ENCODE data around the gene CNNM3.
"Not testable (repeated sequence)": the region's sequence is repeated elsewhere in the genome, so short reads cannot be mapped to it uniquely, and the experiment has no call there.

The CNNM3 gene

DNA sequence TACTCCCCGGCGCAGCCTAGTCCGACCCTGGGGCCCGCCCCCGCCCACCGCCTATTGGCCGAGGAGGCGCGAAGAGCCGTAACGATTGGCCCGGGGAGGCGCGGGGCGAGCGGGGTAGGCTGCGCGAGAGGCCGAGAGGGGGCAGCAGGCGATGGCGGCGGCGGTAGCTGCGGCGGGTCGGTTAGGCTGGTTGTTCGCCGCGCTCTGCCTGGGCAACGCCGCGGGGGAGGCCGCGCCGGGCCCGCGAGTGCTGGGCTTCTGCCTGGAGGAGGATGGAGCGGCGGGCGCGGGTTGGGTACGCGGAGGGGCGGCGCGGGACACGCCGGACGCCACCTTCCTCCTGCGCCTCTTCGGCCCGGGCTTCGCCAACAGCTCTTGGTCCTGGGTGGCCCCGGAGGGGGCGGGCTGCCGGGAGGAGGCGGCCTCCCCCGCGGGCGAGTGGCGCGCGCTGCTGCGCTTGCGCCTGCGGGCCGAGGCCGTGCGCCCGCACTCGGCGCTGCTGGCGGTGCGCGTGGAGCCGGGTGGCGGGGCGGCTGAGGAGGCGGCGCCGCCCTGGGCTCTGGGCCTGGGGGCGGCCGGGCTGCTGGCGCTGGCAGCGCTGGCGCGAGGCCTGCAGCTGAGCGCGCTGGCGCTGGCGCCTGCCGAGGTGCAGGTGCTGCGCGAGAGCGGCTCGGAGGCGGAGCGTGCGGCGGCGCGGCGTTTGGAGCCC is at the start of gene CNNM3:
Gene CNNM3 (plus strand): TSS at position 142 of the 709 bp plus-strand sequence. CDS start 10 bp downstream, at position 152.
- peak; percentile 93 for DNase-seq (ENCODE audit: low spot score)

DNA sequence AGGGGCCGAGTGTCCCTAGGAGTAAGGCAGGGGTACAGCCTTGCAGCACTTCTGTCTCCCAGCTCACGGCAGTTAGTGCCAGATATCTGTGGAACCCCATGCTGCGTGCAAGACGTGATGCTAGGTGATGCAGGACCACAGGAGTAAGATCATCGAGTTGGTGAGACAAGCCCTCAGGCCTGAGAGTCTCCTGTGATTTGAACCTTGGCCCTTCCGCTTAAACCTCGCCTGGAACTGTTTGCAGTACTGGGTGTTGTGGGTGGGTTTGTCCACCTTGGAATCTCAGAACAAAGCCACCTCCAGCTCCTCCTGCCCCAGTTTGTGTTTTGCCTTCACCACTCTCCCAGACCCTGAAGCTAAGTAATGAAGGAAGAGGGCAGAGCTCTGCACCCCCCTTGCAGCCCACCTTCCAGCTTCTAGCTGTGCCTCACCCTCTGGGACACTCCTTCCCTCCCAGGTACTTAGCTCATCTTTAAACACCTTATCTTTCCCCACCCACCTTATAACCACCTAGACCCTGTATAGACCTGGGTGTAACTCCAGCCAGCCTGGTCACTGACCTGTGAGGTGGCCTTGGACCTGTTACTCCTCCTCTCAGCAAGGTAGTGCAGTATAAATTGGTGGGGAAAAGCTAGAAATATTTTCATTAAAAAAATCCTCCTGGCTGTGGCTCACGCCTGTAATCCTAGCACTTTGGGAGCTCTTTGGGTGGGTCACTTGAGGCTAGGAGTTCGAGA is 48.8 kb upstream of the CNNM3 start:
- no peak for DNase-seq (ENCODE audit: low spot score)

DNA sequence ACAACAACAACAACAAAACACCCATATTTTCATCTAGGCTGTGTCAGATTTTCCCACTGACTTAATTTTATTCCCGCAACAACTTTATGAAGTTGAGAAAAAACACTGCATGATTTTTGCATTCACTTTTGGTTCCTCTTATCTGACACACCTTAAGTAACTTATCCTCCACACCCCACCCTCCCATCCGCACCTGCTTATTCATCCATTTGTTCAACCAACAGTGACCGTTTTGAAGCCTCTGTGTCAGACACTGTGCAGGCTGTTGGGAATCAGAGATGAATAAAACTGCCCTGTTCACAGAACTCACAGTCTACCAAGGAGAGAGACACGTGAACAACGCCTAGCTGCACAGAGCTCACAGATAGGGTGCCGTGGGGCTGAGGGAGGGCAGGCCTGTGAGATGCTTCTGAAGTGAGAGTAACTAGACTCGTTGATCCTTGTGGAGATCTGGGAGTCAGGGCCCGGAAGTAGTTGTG is 47.9 kb upstream of the CNNM3 start:
- no peak for DNase-seq (ENCODE audit: low spot score)

DNA sequence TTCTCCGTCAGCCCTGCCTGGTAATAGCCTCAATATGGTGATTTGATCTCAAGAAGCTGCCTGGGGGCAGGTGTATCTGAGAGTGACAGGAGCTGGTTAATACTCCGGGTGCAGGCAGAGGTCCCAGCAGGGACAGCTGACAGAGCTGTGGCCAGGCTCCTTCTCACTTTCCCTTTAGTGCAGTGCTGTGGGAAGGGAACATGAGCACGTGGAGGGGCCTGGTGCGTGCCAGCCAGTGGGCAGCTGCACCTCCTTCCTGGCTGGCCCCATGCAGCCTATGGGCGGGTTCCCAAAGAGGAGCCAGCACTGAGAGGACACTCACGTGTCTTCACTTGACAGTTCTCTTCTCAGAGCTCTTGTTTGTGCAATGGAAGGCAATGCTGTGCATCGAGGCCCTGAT is 46.3 kb upstream of the CNNM3 start:
- no peak for DNase-seq (ENCODE audit: low spot score)

DNA sequence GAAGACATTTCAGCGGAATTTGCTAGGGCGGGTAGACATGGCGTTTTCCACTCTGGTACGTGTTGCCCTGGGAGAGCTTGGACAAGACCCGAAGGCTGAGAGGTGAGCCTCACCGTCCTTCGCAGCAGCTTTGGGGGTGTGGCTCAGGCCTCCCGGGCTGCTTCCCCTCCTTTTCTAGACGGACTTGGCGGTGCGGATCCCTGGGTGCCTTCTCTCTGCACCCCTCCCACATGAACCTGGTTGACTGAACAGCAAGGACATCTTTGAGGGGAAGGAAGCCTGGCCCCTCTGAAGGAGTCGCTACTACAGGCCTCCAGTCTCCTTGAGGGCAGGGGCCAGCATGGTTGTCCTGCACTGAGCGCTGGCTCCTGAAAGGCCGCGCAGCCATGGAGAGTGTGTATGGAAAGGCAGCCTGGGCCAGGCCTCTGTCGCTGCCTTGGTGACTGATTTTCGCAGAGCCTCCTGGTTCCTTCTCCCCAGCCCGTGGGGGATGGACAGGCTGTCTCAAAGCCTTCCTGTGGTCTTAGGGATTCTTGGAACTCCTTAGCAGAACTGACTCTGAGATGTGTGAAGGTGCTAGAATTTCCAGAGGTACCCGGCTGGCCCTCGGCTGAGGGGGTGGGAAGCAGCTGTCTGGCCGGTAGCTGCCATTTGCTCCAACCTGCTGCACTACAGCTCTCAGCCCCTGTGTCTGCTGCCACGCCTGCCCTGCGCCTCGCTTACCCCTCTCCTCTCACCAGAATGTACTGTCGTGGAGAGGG is 45.4 kb upstream of the CNNM3 start:
- DNase-seq (ENCODE audit: low spot score) = no peak

DNA sequence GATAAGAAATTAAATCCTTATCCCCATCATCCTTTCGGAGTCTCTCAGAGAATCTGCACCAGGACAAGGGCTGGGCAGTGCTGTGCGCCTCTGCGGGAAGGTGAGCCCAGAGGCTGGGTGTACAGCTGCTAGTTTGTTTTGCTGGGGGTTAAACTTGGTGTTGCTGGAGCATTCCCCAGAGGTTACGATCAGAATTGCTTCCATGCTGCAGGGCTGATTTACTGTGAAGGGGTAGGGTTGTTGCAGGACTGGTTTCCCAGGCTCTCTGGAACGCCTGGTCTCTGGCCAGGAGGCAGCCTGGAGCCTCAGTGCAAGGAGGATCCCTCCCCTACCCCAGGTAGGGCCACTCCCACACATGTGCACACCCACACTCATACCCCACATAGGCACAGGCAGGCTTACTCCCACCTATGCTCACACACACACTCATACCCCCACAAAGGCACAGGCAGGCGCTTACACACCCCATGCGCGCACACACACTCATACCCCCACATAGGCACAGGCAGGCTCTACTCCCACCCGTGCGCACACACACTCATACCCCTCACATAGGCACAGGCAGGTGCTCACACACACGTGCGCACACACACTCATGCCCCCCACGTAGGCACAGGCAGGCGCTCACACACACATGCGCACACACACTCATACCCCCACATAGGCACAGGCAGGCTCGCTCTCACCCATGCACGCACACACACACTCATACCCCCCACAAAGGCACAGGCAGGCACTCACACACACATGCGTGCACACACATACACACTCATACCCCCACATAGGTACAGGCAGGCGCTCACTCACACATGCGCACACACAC is 44.1 kb upstream of the CNNM3 start:
- no peak for DNase-seq (ENCODE audit: low spot score)

DNA sequence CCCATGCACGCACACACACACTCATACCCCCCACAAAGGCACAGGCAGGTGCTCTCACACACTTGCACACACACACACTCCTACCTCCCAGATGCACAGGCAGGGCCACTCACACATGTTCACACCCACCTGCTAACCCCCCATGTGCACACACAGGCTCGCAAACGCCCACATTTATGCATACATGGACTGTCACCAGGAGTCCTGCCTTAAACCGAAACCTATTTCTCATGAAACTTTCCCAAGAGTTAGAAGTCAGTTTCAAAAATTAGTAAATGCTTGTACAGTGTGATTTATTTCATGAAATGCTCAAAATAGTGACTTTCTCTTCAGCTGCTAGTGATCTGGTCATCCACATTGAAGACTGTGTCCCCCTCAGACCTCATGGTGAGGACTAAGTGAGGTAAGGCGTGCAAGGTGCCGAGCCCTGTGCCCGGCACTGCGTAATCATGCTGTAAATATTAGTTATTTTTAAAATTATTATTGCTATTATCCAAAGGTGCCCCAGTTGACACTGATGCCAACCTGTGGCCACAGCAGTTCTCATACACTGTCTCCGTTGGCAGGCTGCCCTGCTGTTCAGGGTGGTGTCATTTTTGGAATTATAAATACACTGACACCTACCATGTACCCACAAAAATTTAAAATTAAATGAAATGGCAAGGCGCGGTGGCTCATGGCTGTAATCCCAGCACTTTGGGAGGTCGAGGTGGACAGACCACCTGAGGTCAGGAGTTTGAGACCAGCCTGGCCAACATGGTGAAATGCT is 43.0 kb upstream of the CNNM3 start:
- DNase-seq (ENCODE audit: low spot score) = no peak

DNA sequence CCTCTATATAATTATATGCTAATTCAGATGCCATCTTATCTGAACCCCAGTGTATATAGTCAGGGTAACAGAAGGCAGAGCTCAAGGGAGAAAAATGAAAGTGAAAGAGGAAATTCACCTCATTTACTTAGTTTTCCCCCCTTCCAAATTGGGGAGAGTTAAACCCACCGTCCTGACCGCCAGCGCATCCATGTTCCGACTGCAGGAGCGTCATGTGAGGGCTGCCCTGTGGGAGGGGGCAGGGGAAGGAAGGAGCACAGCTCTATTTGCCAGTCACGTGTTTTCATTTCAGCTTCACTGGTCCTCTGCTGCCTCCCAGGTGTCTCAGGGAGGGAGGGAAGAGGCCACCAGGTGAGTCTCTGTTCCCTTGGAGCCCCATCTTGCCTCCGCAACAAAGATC is 42.1 kb upstream of the CNNM3 start:
- no peak for DNase-seq (ENCODE audit: low spot score)

DNA sequence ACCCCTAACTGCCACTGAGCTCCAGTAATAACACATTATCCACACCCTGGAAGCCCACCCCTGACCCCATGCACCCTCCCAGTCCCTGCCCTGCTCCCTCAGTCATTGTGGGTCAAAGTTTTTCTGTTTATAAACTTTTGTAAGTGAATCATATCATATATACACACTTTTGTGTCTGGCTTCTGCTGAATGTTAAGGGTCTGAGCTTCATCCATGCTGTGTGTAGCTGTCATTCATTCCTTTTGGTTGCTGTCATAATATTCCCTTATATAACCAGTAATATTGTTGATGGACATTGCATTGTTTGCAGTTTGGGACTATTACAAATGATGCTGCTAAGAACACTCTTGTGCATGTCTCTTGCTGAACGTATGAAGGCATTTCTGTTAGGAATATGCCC is 40.9 kb upstream of the CNNM3 start:
- no peak for DNase-seq (ENCODE audit: low spot score)

DNA sequence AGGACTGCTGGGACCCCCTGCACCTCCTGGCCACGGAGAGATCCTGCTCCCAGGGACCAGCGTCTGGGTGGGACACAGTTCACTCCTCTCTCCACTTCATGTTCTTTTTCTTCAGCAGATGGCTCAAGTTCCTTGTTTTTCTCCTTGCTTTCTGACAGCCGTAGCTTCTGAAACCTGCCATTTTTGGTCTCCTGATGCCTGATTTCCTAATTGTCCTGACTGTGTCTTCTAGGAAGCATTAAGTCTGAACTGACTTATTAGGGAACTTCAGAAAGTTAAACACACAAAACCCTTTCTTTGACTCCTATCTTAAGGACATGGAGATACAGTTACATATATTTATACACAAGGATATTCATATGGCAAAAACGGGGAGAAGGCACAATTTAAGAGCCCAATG is 32.7 kb upstream of the CNNM3 start:
- no peak for DNase-seq (ENCODE audit: low spot score)

DNA sequence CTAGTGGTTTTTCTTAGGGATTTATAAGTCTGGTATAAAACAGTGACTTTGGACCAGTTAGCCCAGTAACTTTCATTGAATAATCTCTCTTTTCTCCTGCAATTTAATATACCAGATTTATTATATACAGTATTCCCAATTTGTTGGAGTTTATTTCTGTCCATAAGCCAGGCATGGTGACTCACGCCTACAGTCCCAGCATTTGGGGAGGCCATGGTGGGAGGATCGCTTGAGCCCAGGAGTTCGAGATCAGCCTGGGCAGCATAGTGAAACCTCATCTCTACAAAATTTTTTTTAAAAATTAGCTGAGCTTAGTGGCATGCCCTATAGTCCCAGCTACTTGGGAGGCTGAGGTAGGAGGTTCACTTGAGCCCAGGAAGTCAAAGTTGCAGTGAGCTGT is 28.7 kb upstream of the CNNM3 start:
- no peak for DNase-seq (ENCODE audit: low spot score)

DNA sequence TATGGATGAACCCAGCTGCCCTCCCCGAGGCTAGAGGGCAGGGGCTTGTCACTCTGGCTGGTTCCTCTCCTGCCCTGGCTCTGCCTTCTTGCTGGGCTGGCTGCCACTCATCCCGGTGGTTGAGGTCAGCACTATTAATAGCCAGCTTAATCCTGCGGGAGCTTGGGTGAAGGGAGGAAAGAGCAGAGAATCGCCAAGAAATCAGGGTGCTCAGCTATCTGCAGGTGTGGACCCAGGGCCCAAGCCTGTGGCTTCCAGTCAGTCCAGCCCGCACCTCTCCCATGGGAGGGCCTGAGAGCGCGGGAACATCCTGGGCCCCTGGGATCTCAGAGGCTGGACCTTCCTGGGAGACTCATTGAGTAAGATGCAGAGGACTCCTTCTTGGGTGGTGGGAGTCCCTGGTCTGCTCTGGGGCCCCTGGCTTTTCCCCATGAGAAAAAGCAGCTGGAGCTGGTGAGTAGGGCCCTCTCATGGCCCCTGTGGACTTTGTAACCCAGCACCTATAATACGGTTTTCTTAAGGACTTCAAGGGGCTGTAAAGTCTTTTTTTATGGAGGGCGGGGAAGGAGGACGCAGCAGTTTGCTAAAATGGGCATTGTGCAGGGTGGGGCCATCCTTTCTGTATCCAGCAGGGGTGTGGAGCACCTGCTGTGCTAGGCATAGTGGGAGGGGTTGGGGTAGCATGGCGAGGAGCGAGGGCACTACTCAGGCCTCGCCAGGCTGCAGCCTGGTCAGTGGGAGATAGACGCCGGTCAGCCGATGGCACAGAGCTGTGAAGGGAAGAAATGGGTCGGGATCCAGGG is 27.4 kb upstream of the CNNM3 start:
- DNase-seq (ENCODE audit: low spot score) = no peak

DNA sequence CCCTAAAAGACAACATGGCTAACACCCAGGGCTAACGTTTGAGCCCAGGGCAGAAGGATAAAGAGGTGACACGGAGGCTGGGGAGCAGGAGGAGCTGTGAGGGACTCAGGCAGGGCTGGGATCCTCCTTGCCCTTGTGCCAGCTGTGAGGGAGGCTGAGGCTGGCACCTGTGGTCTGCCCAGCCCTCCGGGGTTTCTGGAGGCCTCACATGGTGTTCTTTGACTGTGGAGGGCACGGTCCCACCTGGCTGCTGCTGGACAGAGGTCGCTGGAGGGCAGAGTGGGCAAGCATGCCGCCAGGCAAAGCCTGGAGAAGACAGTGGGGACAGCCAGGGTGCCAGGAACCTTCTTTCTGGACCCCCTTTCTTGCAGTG is 26.8 kb upstream of the CNNM3 start:
- DNase-seq (ENCODE audit: low spot score) = no peak

DNA sequence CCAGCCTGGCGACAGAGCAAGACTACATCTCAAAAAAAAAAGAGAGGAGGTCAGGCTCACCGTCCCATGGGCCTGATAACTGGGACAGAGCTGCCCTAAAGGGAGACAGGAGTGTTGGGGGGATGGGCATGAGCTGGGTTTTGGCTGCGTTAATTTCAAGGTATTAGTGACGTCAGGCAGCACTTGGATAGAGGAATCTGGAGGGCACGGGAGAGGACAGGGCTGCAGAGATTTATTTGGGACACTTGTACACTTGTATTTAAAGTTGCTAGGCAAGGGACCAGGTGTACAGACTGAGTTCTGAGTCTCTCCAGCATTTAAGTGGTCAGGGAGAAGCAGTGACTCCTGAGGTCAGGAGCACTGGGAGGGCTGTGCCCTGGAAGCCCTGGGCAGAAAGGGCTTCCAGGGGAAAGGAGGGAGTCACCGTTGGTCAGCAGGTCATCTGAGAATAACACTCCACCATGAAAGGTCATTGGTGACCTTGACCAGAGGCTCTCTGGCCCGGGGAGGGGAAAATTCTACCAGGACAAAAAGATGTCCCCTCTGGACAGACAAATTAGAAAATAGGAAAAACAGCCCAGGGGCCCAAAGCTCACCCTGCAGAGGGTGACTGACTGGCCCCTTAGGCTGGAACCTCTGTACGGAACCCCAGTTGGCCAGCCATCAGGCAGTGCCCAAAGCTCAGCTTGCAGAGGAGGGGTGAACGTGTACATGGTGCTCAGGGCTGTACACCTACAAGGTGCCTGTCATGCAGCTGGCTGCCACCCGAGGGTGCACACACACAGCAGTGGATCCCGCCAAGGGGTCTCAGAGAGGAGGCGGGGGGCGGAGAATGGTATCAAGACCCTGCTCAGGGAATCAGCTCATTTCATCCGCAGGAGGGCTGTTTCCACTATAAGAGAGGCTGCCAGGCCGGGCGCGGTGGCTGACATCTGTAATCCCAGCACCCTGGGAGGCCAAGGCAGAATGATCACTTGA is 23.0 kb upstream of the CNNM3 start:
- DNase-seq (ENCODE audit: low spot score) = no peak

DNA sequence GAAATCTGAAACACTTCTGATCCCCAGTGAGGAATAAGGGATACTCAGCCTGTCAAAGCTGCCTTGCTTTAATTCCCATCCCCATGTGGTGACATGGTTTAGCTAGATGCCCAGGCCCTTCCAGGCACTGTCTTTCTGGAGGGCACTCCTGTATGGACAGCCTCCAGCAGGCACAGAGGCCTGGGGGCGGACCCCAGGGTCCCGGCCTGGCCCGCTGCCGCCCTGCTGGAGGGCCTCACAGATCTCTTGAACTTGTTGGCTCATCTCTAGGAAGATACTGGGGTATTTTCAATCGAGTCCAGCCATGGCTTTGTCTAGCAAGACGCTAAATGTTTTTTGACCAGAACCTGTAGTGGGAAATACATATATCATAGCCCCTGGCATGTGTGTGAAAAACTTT is 21.0 kb upstream of the CNNM3 start:
- DNase-seq (ENCODE audit: low spot score) = no peak

DNA sequence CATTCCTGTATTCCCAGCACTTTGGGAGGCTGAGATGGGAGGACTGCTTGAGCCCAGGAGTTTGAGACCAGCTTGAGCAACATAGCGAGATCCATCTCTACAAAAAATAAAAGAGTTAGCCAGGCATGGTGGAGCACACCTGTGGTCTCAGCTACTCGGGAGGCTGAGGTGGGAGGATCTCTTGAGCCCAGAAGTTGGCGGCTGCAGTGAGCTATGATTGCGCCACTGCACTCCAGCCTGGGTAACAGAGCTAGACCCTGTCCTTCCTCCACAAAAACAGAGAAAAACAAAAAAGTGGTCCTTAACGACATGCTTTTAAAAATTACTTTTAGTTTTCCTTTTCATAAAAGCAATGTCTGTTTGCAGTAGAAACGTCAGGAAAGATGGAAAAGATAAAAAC is 19.6 kb upstream of the CNNM3 start:
- not testable (repeated sequence) for DNase-seq (ENCODE audit: low spot score)

DNA sequence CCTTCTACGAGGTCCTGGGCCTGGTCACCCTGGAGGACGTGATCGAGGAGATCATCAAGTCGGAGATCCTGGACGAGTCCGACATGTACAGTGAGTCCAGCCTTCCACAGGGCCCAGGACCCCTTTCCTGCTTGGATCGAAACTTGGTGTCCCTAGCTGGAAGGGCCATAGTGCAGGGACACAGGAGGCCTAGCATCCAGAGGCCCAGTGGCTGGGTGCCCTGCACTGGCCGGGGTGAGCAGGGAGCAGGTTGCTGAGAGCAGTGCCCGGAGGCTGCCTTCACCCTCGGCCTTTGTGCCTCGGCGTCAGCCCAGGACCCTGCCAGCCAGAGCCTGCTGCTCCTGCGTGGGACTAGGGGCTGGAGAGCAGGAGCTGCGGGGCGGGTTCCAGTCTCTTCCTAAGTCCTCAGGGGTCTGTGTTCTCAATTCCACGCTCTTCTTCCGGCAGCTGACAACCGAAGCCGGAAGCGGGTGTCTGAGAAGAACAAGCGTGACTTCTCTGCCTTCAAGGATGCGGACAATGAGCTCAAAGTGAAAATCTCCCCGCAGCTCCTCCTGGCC is 18.9 kb upstream of the CNNM3 start:
- no peak for DNase-seq (ENCODE audit: low spot score)

DNA sequence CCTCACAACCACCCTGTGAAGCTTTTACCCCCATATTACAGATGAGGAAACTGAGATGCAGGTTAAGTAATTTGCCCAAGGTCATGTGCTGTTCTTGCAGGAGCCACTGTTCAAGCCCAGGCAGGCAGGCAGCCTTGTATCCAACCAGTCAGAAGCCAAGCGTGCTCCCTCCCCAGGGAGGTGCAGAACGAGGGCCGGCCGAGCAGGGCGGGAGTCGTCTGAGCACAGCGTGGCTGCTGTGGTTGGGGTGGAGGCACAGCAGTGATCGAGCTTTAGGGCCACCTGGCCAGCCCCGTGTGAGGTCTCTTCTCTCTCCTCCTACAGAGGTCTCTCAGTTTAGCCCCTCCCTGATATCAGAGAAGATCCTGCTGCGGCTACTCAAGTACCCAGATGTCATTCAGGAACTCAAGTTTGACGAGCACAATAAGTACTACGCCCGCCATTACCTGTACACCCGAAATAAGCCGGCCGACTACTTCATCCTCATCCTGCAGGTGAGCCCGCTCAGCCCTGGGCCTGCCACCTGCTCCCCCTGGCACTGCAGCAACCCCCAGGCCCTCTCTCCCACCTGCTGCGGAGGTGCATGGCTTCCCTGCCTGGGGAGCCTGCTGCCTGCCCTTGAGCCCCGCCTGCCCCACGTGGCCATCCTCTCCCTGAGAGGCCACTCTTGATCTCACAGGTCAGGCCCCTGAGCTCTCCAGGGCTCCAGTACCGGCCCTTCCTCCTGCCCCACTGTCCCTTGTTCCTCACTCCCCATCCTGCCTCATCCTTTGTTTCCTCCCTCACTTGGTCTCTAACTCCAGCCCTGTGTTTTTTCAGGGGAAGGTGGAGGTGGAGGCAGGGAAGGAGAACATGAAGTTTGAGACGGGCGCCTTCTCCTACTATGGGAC is 17.1 kb upstream of the CNNM3 start:
- no peak for DNase-seq (ENCODE audit: low spot score)

Measured in COLO829 (cell line).